Right kidney (tissue), 1 donor: ENCODE data around the gene HARS1.
"Not testable (repeated sequence)": the region's sequence is repeated elsewhere in the genome, so short reads cannot be mapped to it uniquely, and the experiment has no call there.

Experiments used
- DNase-seq: peaks from one replicate; pipeline ENCODE4 v3.0.0-alpha.2; 2016

The HARS1 gene

DNA sequence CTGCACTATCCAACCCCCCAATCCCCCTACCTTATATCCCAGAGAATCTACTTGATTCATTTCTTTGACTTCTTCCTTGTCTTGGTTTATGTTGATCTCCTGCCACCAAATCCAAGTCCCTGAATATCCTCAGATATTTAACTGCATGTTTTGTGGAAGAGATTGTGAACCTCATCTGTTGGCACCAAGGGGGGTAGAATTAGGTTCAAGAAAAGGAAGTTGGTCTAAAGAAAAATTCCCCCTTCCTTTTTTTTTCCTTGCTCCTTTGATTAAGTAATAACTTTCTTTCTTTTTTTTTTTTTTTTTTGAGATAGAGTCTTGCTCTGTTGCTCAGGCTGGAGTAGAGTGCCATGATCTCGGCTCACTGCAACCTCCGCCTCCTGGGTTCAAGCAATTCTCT, 57.7 kb downstream of the HARS1 start:
- no peak for DNase-seq

DNA sequence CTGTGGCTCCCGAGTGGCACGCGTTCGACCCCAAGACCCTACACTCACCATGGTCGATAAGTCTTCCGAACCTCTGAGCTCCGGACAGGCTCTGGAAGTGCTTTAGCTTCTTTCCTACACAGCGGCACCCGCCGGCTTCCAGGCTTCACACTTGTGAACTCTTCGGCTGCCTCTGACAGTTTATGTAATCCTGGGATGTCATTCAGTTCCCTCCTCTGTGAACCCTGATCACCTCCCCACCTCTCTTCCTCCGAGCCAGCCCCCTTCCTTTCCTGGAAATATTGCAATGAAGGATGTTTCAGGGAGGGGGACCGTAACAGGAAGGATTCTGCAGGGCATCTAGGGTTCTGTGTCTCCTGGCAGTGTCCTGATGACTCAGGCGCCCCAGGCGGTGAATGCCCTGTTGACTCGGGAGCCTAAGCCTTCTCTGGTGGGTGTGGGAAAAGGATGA, 58.1 kb downstream of the HARS1 start, which contains the start of gene CD14:
CD14 (minus strand) TSS at position 155 of the 451 bp plus-strand sequence; CDS start at position 51, 104 bp downstream.
- no peak for DNase-seq

DNA sequence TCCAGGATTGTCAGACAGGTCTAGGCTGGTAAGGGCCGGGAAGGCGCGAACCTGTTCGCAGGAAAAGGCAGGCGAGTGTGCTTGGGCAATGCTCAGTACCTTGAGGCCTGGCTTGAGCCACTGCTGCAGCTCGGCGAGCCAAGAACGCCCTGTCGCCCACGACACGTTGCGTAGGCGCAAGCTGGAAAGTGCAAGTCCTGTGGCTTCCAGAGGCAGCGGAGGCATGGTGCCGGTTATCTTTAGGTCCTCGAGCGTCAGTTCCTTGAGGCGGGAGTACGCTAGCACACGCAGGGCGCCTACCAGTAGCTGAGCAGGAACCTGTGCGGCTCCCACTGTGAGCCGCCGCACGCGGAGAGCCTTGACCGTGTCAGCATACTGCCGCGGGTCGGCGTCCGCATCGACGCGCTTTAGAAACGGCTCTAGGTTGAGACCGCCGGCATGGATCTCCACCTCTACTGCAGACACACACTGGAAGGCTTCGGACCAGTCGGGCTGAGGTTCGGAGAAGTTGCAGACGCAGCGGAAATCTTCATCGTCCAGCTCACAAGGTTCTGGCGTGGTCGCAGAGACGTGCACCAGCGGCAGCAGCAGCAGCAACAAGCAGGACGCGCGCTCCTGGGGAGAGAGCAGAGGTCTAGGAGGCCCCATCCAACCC, 58.7 kb downstream of the HARS1 start:
- DNase-seq, result peak; percentile 73

DNA sequence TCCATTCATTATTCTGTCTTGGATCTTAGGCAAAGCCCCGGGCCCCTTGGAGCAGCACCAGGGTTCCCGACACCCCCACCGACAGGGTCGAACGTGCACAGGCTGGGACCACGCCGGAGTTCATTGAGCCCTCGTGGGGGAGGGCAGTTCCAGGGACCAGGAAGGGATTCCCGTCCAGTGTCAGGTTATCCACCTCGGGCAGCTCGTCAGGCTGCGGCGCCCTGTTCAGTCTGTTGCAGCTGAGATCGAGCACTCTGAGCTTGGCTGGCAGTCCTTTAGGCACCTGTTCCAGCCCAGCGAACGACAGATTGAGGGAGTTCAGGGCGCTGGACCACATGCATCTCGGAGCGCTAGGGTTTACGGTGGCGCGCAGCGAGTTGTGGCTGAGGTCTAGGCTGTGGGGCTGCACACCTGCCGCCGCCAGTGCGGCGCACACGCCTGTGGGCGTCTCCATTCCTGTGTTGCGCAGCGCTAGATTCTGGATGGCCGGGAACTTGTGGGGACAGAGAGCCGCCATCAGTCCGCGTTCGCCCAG, 59.3 kb downstream of the HARS1 start:
- peak; percentile 66 for DNase-seq

DNA sequence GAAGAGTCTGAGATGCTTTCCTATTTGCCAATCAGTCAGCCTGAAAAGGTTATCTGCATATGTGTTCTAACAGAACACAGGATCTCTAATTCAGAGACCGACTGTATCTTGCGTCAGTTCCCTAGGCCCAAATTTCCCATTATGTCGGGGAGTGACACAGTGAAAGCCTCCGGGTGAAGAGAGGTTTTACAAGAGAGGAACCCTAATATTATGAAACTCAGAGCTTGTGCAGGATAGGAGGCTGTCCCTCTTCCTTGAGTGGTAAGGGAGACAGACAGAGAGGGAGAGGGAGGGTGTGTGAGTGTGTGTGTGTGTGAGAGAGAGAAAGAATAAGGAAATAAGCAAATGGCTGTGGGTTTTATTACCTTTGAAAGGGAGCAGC, 60.1 kb downstream of the HARS1 start:
- DNase-seq, result no peak

DNA sequence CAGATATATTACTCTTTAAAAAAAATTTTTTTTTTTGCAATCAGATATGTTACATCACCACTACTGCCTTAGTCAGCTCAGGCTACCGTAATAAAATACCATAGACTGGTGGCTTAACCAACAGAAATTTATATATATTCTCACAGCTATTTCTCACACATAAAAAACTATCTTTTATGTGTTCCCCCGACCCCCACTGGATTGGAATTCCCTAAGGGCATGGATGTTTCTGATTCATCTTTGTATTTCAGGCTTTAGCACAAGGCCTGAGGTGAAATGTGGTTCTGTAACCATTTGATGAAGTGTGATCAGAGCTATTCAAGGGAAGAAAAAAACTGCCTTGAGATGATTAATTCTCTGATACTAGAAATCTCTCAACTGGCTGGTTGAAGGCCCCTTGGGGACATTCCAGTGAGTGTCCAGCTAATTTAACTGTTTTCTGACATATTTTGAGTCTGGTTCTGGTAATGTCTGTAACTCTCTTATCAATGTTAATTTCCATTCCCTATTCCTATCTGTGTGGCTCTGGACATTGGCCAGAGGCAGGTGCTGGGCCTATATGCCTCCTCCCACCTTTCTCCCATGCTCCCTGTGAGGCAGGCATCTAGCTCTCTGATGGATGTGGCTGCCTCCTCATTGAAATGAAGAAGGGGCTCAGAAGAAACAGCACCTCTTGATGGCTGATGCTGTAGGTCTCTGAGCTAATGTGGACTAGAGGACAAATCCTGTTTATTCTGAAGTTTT, 60.7 kb downstream of the HARS1 start:
- no peak for DNase-seq

DNA sequence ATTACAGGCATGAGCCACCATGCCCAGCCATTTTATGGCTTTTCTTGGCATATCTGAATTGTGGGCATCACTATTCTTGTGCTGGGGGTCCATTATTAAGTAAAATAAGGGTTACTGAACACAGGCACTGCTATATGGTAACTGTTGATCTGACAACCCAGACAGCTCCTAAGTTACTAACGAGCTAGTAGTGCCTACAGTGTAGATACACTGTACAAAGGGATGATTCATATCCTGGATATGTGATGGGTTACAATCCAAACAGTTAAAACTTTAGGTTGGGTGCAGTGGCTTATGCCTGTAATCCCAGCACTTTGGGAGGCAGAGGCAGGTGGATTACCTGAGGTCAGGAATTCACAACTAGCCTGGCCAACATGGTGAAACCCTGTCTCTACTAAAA, 62.5 kb downstream of the HARS1 start:
- DNase-seq, result no peak

DNA sequence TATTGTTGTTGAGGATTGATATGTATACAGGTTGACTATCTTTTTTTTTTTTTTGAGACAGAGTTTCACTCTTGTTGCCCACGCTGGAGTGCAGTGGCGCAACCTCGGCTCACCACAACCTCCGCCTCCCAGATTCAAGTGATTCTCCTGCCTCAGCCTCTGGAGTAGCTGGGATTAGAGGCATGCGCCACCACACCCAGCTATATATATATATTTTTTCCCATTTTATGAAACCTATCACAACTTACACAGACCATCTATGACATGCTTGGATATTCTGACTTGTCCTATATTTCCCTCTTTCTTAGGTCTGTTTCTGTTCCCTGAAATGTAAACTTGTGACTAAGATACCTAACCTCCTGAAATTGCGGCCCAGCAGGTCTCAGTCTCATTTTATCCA, 63.2 kb downstream of the HARS1 start:
- DNase-seq, result no peak

DNA sequence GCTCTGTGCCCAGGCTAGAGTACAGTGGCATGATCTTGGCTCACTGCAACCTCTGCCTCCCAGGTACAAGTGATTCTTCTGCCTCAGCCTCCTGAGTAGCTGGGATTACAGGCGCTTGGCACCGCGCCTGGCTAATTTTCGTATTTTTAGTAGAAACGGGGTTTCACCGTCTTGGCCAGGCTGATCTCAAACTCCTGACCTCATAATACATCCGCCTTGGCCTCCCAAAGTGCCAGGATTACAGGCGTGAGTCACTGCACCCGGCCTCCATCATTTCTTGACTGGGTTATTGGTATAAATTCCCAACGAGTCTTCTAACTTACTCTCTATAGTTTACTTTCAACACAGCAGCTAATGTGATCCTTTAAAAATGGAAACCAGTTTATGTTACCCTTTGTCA, 66.3 kb downstream of the HARS1 start:
- DNase-seq, result not testable (repeated sequence)
